HG03097 (cell line): ENCODE measurements around the gene PTPRN2.
"Not testable (repeated sequence)": the region's sequence is repeated elsewhere in the genome, so short reads cannot be mapped to it uniquely, and the experiment has no call there.

Experiments used
- ATAC-seq: cut with Tn5 transposase; IDR thresholded peaks from one replicate; pipeline ENCODE4 v1.9.1; 2021; ENCODE audit not compliant: unreplicated experiment, low FRiP score

The PTPRN2 gene

GRCh38 chr7:157793973-157794745 lies 793.5 kb downstream of the PTPRN2 start:
- ATAC-seq, result no peak

- ATAC-seq, result no peak
Observed at GRCh38 chr7:157793087-157793353, 794.6 kb downstream of the PTPRN2 start.

- no peak for ATAC-seq
Observed at GRCh38 chr7:157792241-157793086, 795.2 kb downstream of the PTPRN2 start.

- no peak for ATAC-seq
Observed at GRCh38 chr7:157791666-157792065, 796.0 kb downstream of the PTPRN2 start.

- ATAC-seq, result no peak
Observed at GRCh38 chr7:157791261-157791660, 796.4 kb downstream of the PTPRN2 start.

- ATAC-seq, result no peak
Observed at GRCh38 chr7:157789942-157790341, 797.7 kb downstream of the PTPRN2 start.

- ATAC-seq, result no peak
Observed at GRCh38 chr7:157789094-157789493, 798.5 kb downstream of the PTPRN2 start.

- no peak for ATAC-seq
Observed at GRCh38 chr7:157788573-157788972, 799.0 kb downstream of the PTPRN2 start.

- no peak for ATAC-seq
Observed at GRCh38 chr7:157787275-157787701, 800.3 kb downstream of the PTPRN2 start.

GRCh38 chr7:157786375-157787274 lies 801.0 kb downstream of the PTPRN2 start:
- ATAC-seq, result no peak

GRCh38 chr7:157785486-157786186 lies 802.0 kb downstream of the PTPRN2 start:
- no peak for ATAC-seq

- no peak for ATAC-seq
Observed at GRCh38 chr7:157784979-157785441, 802.6 kb downstream of the PTPRN2 start.

- no peak for ATAC-seq
Observed at GRCh38 chr7:157784041-157784835, 803.4 kb downstream of the PTPRN2 start.

- no peak for ATAC-seq
Observed at GRCh38 chr7:157782041-157782440, 805.6 kb downstream of the PTPRN2 start.

- no peak for ATAC-seq
Observed at GRCh38 chr7:157780721-157781120, 806.9 kb downstream of the PTPRN2 start.

- no peak for ATAC-seq
Observed at GRCh38 chr7:157780312-157780711, 807.3 kb downstream of the PTPRN2 start.

GRCh38 chr7:157779206-157779605 lies 808.4 kb downstream of the PTPRN2 start:
- no peak for ATAC-seq

GRCh38 chr7:157777194-157777762 lies 810.3 kb downstream of the PTPRN2 start:
- not testable (repeated sequence) for ATAC-seq
